Measurements from ENCODE around the gene PSMB7.

- TF ChIP-seq, protein P1, sequence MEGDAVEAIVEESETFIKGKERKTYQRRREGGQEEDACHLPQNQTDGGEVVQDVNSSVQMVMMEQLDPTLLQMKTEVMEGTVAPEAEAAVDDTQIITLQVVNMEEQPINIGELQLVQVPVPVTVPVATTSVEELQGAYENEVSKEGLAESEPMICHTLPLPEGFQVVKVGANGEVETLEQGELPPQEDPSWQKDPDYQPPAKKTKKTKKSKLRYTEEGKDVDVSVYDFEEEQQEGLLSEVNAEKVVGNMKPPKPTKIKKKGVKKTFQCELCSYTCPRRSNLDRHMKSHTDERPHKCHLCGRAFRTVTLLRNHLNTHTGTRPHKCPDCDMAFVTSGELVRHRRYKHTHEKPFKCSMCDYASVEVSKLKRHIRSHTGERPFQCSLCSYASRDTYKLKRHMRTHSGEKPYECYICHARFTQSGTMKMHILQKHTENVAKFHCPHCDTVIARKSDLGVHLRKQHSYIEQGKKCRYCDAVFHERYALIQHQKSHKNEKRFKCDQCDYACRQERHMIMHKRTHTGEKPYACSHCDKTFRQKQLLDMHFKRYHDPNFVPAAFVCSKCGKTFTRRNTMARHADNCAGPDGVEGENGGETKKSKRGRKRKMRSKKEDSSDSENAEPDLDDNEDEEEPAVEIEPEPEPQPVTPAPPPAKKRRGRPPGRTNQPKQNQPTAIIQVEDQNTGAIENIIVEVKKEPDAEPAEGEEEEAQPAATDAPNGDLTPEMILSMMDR (IDR thresholded peaks at IDR 0.05), result no peak
- TF ChIP-seq POLR2A (IDR thresholded peaks at IDR 0.05) (no peak), EP300 (IDR thresholded peaks at IDR 0.05) (no peak)
Observed at GRCh38 chr9:124462739-124463138, 47.5 kb upstream of the PSMB7 start.
